PFSK-1 (cell line): ENCODE results near the gene JAKMIP2.

Experiments
- POLR2AphosphoS5 ChIP-seq: IDR thresholded peaks from 2 replicates; pipeline ENCODE4 v1.6.1; 2012; ENCODE audit warnings: low read depth, mild to moderate bottlenecking, control low read depth, low read length, moderate library complexity
- REST ChIP-seq, 2 experiments: IDR thresholded peaks; 2 replicates each; pipeline versions ENCODE4 v1.6.1 to v1.8.0; 2011 to 2012; ENCODE audit warnings: low read depth in 2 of 2, low read length in 2 of 2, control low read depth in 1 of 2, inconsistent platforms in 1 of 2, mild to moderate bottlenecking in 1 of 2, moderate library complexity in 1 of 2; ENCODE audit not compliant: insufficient read depth in 1 of 2
- SIN3A ChIP-seq: IDR thresholded peaks from 2 replicates; pipeline ENCODE4 v1.6.1; 2012; ENCODE audit warnings: mild to moderate bottlenecking, low read length, moderate library complexity, borderline replicate concordance; ENCODE audit not compliant: insufficient read depth
- TAF1 ChIP-seq: IDR thresholded peaks from 2 replicates; pipeline ENCODE4 v1.6.1; 2012; ENCODE audit warnings: low read length, control low read depth, borderline replicate concordance; ENCODE audit not compliant: insufficient read depth

GRCh38 chr5:147734894-147735293 lies 47.6 kb downstream of the JAKMIP2 start:
- TF ChIP-seq REST (IDR thresholded peaks at IDR 0.05; ENCODE audit: insufficient read depth in 1 of 2, low read depth in 2 of 2, low read length in 2 of 2): no peak
- no peak for TF ChIP-seq TAF1
- no peak for TF ChIP-seq SIN3A
- no peak for TF ChIP-seq POLR2AphosphoS5
